HepG2 (cell line): Measurements from ENCODE around the gene FAM228A. TPM values are rescaled to one million over a fixed set of nuclear protein-coding genes. Genes with fewer than 3 reads are reported as not detected.

Source experiments
- ATAC-seq: fragments of 200-7000 bp; cut with Tn5 transposase; 3 replicates; pipeline ENCODE4 v1.9.1; 2020; ENCODE audit warnings: mild to moderate bottlenecking, moderate library complexity
- BruUV-seq: library from RNA; stranded (reverse); fragments of 400-500 nt; replicated peaks from 2 replicates; lab custom pipeline; 2021; lab: Mats Ljungman, UMichigan
- CTCF ChIA-PET: fragments of 300-600 bp; formaldehyde crosslinking; extraction: SDS; loops from one replicate; lab custom pipeline; 2021; ENCODE audit warnings: low total read pairs, inconsistent platforms, low intra/inter-chr PET ratio; lab: Yijun Ruan, JAX
- POLR2A ChIA-PET: fragments of 350-600 bp; sonication (Branson Sonifier 250); formaldehyde crosslinking; loops from one replicate; lab custom pipeline; 2020; ENCODE audit warnings: antibody characterized with exemption, inconsistent platforms; lab: Yijun Ruan, JAX
- DNase-seq: peaks from one replicate; pipeline ENCODE4 v3.0.0-alpha.2; 2015; ENCODE audit warnings: low spot score
- FAIRE-seq: peaks from 3 replicates; lab custom pipeline; 2011; peaks lifted over from hg19 to GRCh38; lab: Jason Lieb, UNC
- H2AFZ ChIP-seq: one replicate; pipeline ENCODE4 v1.6.1; 2011; ENCODE audit warnings: low read length, inconsistent platforms
- H3K27ac ChIP-seq: fragments of 300-600 bp; 3 replicates; pipeline ENCODE4 v1.8.0; 2011; ENCODE audit warnings: mixed run types, mild to moderate bottlenecking, mixed read lengths, low read length, inconsistent platforms; ENCODE audit not compliant: insufficient read depth; ENCODE audit errors: extremely low read length
- H3K27me3 ChIP-seq, 2 experiments: fragments of 200-600 bp in 1 of 2; 2 replicates in 1 of 2; 3 replicates in 1 of 2; pipeline versions ENCODE4 v1.6.0 to v1.8.0; 2011; ENCODE audit warnings: low read length in 2 of 2, mild to moderate bottlenecking in 2 of 2, moderate library complexity in 2 of 2, inconsistent platforms in 1 of 2; ENCODE audit not compliant: insufficient read depth in 2 of 2, control insufficient read depth in 1 of 2
- H3K36me3 ChIP-seq, 2 experiments: fragments of 200-600 bp in 1 of 2; replicated peaks in 1 of 2; 2 replicates in 1 of 2; 3 replicates in 1 of 2; pipeline versions ENCODE4 v1.5.1 to v1.8.0; 2011; ENCODE audit warnings: low read length in 2 of 2, inconsistent platforms in 1 of 2; ENCODE audit not compliant: insufficient read depth in 2 of 2, control insufficient read depth in 1 of 2
- H3K4me1 ChIP-seq: 2 replicates; pipeline ENCODE4 v1.5.1; 2012; ENCODE audit warnings: low read length, inconsistent platforms; ENCODE audit not compliant: insufficient read depth
- H3K4me2 ChIP-seq: 2 replicates; pipeline ENCODE4 v1.6.0; 2011; ENCODE audit warnings: low read depth, low read length, inconsistent platforms
- H3K4me3 ChIP-seq, 3 experiments: fragments of 200-600 bp in 1 of 3; sonication (generic), shearing (Covaris generic) in 1 of 3; replicated peaks in 1 of 3; 2 replicates each; pipeline ENCODE4 v1.5.1; 2011 to 2016; ENCODE audit warnings: low read length in 3 of 3, inconsistent platforms in 2 of 3, low read depth in 2 of 3, mild to moderate bottlenecking in 2 of 3, control low read depth in 1 of 3, mixed read lengths in 1 of 3; ENCODE audit not compliant: insufficient read depth in 1 of 3
- H3K79me2 ChIP-seq: one replicate; pipeline ENCODE4 v1.6.1; 2011; ENCODE audit warnings: low read length, inconsistent platforms; ENCODE audit not compliant: insufficient read depth
- H3K9ac ChIP-seq: 2 replicates; pipeline ENCODE4 v1.6.0; 2011; ENCODE audit warnings: mild to moderate bottlenecking, low read depth, low read length, inconsistent platforms; ENCODE audit not compliant: insufficient read depth
- H3K9me3 ChIP-seq: 2 replicates; pipeline ENCODE4 v1.5.1; 2012; ENCODE audit warnings: mild to moderate bottlenecking, low read length
- H4K20me1 ChIP-seq: 2 replicates; pipeline ENCODE4 v1.6.0; 2011; ENCODE audit warnings: inconsistent platforms, mild to moderate bottlenecking, low read length, moderate library complexity; ENCODE audit not compliant: insufficient read depth
- ARNT2 ChIP-seq: sonication (generic); formaldehyde crosslinking; IDR thresholded peaks from 2 replicates; pipeline ENCODE4 v1.8.0; 2022; ENCODE audit warnings: mild to moderate bottlenecking, low read depth, missing genetic modification reagents, moderate library complexity
- BHLHE40 ChIP-seq: IDR thresholded peaks from 2 replicates; pipeline ENCODE4 v1.6.1; 2011; ENCODE audit warnings: low read length, improper control_type of control experiment
- CEBPG ChIP-seq: IDR thresholded peaks from 2 replicates; pipeline ENCODE4 v1.6.1; 2016
- FOXA1 ChIP-seq, 2 experiments: fragments of 450-650 bp in 1 of 2; sonication (generic) in 1 of 2; formaldehyde crosslinking in 1 of 2; IDR thresholded peaks; 2 replicates each; pipeline versions ENCODE4 v1.4.0 to v1.6.1; 2016 to 2020; ENCODE audit warnings: missing genetic modification reagents in 1 of 2
- HDAC1 ChIP-seq: sonication (generic); formaldehyde crosslinking; IDR thresholded peaks from 2 replicates; pipeline ENCODE4 v1.5.1; 2020; ENCODE audit warnings: mild to moderate bottlenecking, missing genetic modification reagents
- NR3C1 ChIP-seq: sonication (generic); formaldehyde crosslinking; IDR thresholded peaks from 2 replicates; pipeline ENCODE4 v1.4.0; 2020; ENCODE audit warnings: missing genetic modification reagents
- RBM22 ChIP-seq: fragments of 200-400 bp; formaldehyde crosslinking; optimal IDR thresholded peaks from 2 replicates; pipeline ENCODE3; 2017; ENCODE audit warnings: mild to moderate bottlenecking, low read length, moderate library complexity
- ZIK1 ChIP-seq: sonication (generic); formaldehyde crosslinking; IDR thresholded peaks from 2 replicates; pipeline ENCODE4 v1.5.0; 2020; ENCODE audit warnings: mild to moderate bottlenecking, low read depth, missing genetic modification reagents, borderline replicate concordance
- ZNF282 ChIP-seq: fragments of 450-650 bp; IDR thresholded peaks from 2 replicates; pipeline ENCODE4 v1.6.1; 2018; ENCODE audit not compliant: partially characterized antibody
- ZNF343 ChIP-seq: sonication (generic); formaldehyde crosslinking; IDR thresholded peaks from 2 replicates; pipeline ENCODE4 v1.4.0; 2020; ENCODE audit warnings: mild to moderate bottlenecking, missing genetic modification reagents
- ZNF460 ChIP-seq: sonication (generic); formaldehyde crosslinking; IDR thresholded peaks from 2 replicates; pipeline ENCODE4 v1.5.1; 2020; ENCODE audit warnings: missing genetic modification reagents, mild to moderate bottlenecking, borderline replicate concordance
- WGBS: methylation state at CpG from one replicate; pipeline ENCODE4 v1.1.6; 2017; ENCODE audit warnings: low lambda C conversion rate; 5-methylcytosine and 5-hydroxymethylcytosine counted together
- in situ Hi-C: cut with HindIII; loops from 2 replicates; pipeline ENCODE4 v1.10.0; 2017; ENCODE audit warnings: low pct_unique_long_range_greater_than_20kb; ENCODE audit not compliant: extremely low pct_ligation_motif_present
- intact Hi-C: fragments of 100-400 bp; cut with micrococcal nuclease; formaldehyde crosslinking; loops from one replicate; pipeline ENCODE4 v1.10.0; 2022; ENCODE audit not compliant: unreplicated experiment
- polyA plus RNA-seq, 8 experiments: library from polyadenylated mRNA; depleted of rRNA in 3 of 8; stranded (reverse) in 7 of 8; unstranded in 1 of 8; fragments of >200 nt; fragmentation: Illumina TruSeq in 4 of 8; extraction: Trizol in 4 of 8; gene quantifications; 2 replicates each; pipeline versions ENCODE4 v1.2.1 to v1.2.3, GENCODE V29; 2011 to 2016; ENCODE audit warnings: low read depth in 4 of 8, missing spikeins in 1 of 8, mixed read lengths in 1 of 8; ENCODE audit not compliant: insufficient read depth in 1 of 8
- total RNA-seq, 5 experiments: library from RNA; depleted of rRNA; stranded (reverse); fragments of >200 nt; fragmentation: Illumina TruSeq; extraction: Trizol; gene quantifications; 2 replicates each; pipeline ENCODE4 v1.2.3, GENCODE V29; 2016; ENCODE audit warnings: low read depth in 1 of 5
- TF ChIP-seq, protein P1 (sequence below): sonication (generic); formaldehyde crosslinking; IDR thresholded peaks from 2 replicates; pipeline ENCODE4 v1.4.0; 2020; ENCODE audit warnings: missing genetic modification reagents
- TF ChIP-seq, protein P2 (sequence below): IDR thresholded peaks from 2 replicates; pipeline ENCODE4 v1.6.1; 2012; ENCODE audit warnings: inconsistent platforms

Gene FAM228A
- total and polyA plus RNA-seq, 2 of the 13 experiments (the other 11 are each of a cell fraction or from before 2014, with no cell fraction given) = not detected

DNA sequence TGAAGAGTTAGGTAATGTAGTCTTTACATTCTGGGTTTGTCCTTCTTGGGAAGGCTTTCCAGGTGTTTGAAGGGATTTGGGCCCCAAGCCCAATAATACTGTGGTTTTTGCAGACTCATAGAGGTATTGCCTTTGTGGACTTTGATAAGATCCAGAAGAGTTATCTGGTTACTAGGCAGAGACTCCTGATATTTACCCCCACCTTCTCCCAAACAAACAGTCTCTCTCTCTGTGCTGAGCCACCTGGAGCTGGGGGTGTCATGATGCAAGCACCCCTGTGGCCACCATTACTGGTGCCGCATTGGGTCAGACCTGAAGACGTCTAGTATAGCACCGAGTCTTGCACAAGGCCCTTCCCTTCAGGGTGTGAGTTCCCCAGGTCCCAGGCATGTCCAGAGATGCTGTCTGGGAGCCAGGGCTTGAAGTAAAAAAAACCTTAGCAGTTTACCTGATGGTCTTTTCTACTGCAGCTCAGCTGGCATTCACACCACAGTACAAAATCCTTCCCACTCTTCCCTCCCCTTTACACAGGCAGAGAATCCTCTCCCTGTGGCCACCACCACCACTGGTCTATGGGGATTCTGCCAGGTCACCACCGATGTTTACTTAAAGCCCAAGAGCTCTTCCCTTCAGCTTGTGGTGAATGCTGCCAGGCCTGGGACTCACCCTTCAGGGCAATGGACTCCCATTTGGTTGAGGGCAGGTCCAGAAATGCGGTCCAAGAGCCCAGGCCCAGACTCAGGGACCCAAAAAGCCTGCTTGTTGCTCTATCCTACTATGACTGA lies 22.2 kb upstream of the FAM228A start (continued):
- TF ChIP-seq, protein P1, sequence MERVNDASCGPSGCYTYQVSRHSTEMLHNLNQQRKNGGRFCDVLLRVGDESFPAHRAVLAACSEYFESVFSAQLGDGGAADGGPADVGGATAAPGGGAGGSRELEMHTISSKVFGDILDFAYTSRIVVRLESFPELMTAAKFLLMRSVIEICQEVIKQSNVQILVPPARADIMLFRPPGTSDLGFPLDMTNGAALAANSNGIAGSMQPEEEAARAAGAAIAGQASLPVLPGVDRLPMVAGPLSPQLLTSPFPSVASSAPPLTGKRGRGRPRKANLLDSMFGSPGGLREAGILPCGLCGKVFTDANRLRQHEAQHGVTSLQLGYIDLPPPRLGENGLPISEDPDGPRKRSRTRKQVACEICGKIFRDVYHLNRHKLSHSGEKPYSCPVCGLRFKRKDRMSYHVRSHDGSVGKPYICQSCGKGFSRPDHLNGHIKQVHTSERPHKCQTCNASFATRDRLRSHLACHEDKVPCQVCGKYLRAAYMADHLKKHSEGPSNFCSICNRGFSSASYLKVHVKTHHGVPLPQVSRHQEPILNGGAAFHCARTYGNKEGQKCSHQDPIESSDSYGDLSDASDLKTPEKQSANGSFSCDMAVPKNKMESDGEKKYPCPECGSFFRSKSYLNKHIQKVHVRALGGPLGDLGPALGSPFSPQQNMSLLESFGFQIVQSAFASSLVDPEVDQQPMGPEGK = peak; percentile 64; the same call in 1 of the 2 replicates
- no peak for TF ChIP-seq ARNT2 (CRISPR knock-in tag)
- no peak for TF ChIP-seq ZIK1 (CRISPR knock-in tag)
- no peak for TF ChIP-seq NR3C1
- 0 out of 2 replicates have a peak, but pooled peaks have one; percentile 33 for TF ChIP-seq CEBPG
- no peak for TF ChIP-seq ZNF343
- TF ChIP-seq FOXA1 (IDR thresholded peaks at IDR 0.05) = no peak
- 0 out of 2 replicates have a peak, but pooled peaks have one; percentile 43 for TF ChIP-seq FOXA1 (CRISPR knock-in tag; IDR thresholded peaks at IDR 0.05)
- peak; percentile 67 for TF ChIP-seq ZNF460
- TF ChIP-seq ZNF282 = no peak
- TF ChIP-seq HDAC1 (CRISPR knock-in tag) = no peak
- TF ChIP-seq, all 625 proteins: peak for 6

DNA sequence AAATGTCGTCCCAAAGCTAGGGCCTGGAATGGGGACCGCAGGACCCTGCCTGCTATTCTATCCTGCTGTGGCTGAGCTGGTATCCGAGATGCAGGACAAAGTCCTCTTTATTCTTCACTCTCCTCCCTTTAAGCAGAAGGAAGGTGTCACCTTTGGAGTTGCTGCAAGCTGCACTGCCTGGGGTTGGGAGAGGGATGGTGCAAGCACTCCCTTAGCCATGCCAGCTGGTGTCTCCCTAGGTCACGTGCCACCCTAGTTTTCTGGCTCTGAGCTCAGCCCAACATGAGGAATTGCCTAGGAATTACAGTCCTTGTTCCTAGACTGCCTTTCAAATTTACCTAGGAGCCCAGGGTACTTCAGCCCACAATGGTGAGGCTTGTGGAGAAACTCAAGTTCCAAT lies 21.4 kb upstream of the FAM228A start:
- Histone ChIP-seq H3K4me1 (peaks cover 41% of the 10 kb centered on the region), H3K27me3 (no peaks in the 10 kb centered on the region), H3K9ac (no peak overlapping the region), H3K4me2 (peak overlapping the region; percentile 55; the same call in 1 of the 2 replicates), H4K20me1 (no peaks in the 10 kb centered on the region), H3K4me3 (no peak overlapping the region), H2AFZ (no peak overlapping the region), H3K79me2 (no peaks in the 10 kb centered on the region), H3K27ac (no peak overlapping the region), H3K9me3 (no peaks in the 10 kb centered on the region), H3K36me3 (no peaks in the 10 kb centered on the region)
- no peak for FAIRE-seq
- ATAC-seq = peak; percentile 52
- BruUV-seq = no TSS peak
- ChIA-PET POLR2A (interaction anchor here (0.7 to 1.4 kb wide), 3 partner anchors 69 to 226 kb away, joined by 3 to 4 read pairs (median 3); partner anchors contain the start of genes ATAD2B and TP53I3), CTCF (no interaction called here)
- intact Hi-C loops (no loop called here), in situ Hi-C loops (no loop called here)
- TF ChIP-seq, protein P2, sequence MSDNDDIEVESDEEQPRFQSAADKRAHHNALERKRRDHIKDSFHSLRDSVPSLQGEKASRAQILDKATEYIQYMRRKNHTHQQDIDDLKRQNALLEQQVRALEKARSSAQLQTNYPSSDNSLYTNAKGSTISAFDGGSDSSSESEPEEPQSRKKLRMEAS = 0 out of 2 replicates have a peak, but pooled peaks have one; percentile 19
- TF ChIP-seq RBM22 (no peak), BHLHE40 (peak; percentile 64)
- DNase-seq = no peak
- WGBS = 33% methylated on average over 4 of the region's 4 CpGs
